G401 (cell line): ENCODE data around the gene FOXO6. TPM values are rescaled to one million over a fixed set of nuclear protein-coding genes. Genes with fewer than 3 reads are reported as not detected.

Source experiments
- DNase-seq: peaks from one replicate; pipeline ENCODE4 v3.0.0-alpha.2; 2015; ENCODE audit warnings: low spot score
- in situ Hi-C: cut with HindIII; loops from 2 replicates; pipeline ENCODE4 v1.10.0; 2016; ENCODE audit warnings: low sequenced_read_pairs, mixed read lengths
- total RNA-seq: library from RNA; depleted of rRNA; stranded (reverse); fragments of >200 nt; shearing (Covaris generic); gene quantifications from 2 replicates; pipeline ENCODE4 v1.2.3, GENCODE V29; 2014

Gene FOXO6
- total RNA-seq, 1 experiment from 2014 or later = 0.51 TPM

DNA sequence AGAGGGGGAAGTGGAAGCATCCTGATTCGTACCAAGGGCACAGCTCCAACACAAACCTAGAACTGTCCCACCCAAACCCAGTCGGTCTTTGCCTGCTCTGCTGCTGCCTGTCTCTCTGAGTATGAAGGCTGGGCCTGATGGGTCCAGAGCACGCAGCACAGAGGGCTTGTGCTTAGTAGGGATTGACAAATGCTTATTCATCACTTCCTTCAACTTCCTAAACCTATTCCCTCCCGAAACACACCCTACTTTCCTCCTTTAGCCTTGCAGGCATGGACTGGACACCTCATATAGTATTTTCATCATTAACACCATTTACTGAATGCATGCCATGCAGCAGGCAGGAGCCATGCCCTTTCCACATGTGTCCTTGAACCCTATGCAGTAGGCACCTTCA lies 31.3 kb downstream of the FOXO6 start:
- in situ Hi-C loops = no loop called here
- DNase-seq = no peak

DNA sequence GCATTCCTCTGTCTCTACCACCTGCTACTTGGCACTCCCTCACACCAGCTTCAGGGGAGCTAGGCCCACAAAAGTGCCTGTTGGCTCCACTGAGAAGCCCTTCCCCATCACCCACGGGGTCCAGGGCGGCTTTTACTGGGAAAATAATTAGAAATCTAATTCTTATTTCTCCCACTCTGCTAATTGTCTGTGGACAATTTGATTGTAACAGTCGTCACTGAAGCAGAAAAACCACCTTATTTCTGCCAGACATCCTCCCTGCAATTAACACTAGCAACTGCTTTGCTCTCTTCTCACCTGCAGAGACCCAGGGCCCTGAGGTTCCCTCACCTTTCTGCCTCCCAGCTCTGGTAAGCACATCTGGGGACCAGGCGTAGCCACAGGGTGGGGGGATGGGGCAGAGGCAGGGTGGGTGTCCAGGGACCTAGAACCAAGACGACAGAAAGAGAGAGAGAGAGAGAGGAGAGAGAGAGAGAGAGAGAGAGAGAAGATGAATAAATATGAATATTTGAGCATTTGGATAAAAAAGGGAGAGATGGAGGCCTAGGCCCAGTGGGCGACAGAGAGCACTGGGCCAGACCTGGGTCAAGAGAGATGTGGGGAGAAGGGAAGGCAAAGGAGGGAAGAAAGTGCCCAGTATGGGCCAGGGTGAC lies 32.6 kb downstream of the FOXO6 start:
- in situ Hi-C loops = no loop called here
- DNase-seq = no peak

DNA sequence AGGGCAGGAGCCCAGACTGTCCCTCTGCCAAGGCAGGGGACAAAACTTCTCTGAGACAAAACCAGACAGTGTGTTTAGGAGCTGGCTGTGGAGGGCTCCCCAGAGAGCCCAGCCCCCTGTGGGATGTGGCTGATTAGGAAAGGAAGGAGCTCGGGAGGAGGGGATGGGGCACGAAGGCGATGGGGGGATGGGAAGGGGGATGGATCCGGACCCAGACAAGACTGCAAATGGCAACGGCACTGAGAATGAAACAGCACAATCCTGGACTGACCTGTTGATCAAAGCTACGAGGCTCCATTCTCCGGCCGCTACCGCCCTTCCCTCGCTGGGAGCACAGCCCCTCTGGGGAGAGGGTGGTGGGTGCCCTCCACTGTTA lies 33.1 kb downstream of the FOXO6 start:
- in situ Hi-C loops = no loop called here
- no peak for DNase-seq

DNA sequence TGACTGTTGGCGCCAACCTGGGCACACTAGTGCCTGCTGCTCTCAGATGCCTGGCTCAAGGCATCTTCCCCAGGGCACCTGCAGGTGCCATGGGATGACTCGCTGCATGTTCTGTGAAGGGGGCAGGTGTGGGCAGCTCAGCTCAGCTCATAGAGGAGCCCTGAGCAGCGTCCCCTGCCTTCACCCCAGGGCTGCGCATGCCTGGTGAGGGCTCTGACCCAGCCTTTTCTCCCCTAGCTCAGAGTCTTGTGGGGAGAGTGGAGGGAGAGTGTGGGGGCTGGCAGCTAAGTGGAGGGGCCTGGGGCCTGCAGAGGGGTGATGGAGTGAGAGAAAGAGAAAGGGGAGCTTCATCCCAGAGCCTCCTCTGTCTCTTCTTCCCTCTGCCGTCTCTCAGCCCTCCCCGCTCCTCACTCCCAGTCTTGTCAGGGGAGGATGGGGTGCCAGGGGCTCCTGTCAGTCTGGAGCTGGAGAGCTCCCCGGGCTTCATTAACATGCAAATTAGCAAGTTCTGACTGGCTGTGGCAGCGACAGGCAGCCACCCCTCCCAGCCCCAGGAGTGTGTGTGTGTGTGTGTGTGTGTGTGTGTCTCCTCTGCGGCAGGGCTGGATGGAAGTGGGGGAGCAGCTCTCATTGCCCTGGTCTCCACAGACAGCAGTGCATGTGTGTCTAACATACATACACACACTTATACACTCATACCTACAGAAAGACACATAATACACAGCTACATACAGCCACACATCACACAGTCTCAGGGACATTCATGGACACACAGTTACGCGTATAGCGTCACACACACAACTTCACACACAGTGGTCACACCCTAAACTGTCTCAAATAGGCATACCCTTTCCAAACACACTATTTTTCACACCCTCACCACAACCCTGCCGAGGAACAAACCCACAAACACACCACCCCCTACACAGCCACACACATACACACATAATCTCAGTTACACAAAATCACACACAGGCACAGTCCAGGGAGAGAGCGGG lies 34.0 kb downstream of the FOXO6 start:
- in situ Hi-C loops = no loop called here
- peak; percentile 40 for DNase-seq

DNA sequence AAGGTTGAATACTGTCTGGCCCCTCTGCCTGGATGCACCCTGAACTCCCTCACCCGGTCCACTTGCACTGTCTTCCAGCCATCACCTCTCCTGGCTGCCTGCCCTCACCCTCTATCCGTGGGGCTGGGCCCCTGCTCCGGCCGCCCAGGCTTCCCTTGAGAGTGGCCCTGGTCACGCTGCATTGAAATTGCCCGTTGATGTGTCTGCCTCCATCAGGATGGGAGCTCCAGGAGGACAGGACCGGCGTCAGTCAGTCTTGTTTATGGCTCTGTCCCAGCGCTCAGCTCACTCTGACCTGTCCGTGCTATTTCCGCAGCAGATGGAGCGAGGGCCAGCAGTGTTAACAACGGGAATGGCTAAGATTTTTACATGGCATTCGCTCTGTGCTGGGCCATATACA lies 34.9 kb downstream of the FOXO6 start:
- in situ Hi-C loops = no loop called here
- DNase-seq = peak; percentile 67

DNA sequence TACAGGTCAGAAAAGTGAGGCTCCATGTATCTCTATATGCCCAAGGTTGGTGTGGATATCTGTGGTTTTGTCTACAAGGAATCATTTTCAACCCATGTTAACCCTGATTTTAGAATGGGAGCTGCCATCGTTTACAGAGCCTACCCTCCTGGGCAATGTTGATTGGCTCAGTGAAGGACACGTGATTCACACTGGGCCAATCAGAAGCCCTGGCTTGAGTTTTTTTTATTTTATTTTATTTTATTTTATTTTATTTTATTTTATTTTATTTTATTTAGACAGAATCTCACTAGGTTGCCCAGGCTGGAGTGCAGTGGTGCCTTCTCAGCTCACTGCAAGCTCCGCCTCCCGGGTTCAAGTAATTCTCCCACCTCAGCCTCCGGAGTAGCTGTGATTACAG lies 35.8 kb downstream of the FOXO6 start:
- in situ Hi-C loops = no loop called here

DNA sequence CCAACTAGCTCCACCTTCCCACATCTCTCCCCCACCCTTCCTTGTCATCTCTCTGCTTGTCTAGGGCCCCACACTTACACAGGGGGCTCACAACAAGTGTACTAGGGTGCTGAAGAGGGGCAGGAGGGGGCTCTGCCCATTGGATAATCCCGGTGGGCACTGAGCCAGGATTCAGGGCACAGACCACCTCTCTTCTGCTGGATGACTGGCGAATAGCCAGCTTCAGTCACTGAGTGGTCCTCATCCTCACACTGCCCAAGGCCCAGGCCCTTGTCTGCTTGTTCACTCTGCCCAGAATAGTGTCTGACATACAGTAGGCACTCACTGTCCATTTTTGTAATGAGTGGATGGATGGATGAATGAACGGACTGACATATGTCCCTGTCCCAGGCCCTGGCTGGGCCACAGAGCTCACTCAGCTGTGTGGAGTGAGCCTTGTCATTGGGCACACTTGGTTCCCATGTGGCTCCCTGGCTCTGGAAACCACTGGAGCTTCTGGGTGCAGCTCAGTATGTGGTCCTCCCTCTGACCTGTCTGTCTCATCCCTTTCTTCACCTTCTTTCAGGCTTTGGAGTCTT lies 36.6 kb downstream of the FOXO6 start:
- in situ Hi-C loops = no loop called here
- DNase-seq = no peak

More for the DNA sequence above, 35.8 kb downstream of the FOXO6 start:
- DNase-seq = no peak

DNA sequence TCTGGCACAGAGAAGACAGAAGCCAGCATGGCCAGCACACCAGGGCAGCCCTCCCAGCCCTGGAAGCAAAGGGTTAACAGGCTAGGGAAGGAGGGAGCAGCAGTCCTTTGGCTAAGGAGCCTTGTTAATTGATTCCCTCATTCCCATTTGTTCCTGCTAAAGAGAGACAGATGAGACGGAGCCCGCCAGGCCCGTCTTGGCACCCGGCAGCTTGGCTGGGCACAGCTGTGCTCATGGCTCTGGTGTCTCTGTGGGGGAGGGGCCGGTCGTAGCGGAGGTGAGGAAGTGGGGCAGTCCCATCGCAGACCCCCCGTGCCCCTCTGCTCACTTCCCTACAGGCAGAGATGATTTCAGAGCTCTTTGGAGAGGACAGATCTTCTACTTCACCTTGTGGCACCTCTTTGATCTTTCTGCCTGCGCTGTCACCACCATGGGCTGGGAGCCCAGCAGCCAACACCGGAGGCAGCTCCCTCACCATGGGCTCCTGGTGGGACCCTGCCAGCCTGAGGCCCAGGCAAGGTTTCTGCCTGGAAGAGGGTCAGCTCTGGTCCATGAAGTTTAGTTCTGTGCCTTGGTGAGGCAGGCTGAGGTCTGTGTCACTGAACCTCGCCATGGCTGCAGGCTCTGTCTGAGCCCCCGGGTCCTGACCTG lies 38.0 kb downstream of the FOXO6 start:
- in situ Hi-C loops = no loop called here
- no peak for DNase-seq

DNA sequence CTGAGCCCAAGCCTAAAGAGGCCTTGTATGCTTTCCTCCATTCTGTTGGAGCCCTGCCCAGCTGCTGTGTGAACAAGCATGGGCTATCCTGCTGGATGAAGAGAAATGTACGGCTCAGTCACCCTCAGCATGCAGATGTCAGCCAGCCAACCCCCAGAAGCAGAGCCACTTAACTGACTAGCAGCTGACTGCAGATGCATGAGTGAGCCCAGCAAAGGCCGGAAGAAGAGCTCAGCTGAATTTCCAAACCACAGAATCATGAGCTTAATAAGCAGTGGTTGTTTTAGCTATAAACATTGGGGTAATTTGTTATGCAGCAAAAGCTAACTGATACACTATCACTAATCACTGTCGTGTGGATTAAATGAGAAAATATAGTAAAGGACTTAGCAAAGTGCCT lies 39.0 kb downstream of the FOXO6 start:
- in situ Hi-C loops = no loop called here
- no peak for DNase-seq

DNA sequence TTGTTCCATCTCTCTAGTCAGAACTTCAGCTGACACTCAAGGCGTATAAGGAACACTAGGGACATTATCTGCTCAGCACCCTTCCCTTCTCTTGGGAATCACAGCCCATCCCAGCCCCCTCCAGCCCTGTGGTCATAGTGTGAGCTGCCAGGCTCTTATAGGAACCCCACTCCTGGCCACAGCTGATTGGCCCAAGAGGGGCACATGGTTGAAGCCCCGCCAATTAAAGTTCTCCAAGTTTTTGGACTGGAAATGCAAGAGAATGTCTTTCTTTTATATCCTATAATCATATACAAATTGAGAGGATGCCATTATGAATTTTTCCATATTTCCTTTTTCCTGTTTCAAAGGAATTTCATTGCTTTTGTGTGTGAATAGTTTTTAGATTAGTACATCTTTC lies 40.7 kb downstream of the FOXO6 start:
- in situ Hi-C loops = no loop called here
- no peak for DNase-seq

DNA sequence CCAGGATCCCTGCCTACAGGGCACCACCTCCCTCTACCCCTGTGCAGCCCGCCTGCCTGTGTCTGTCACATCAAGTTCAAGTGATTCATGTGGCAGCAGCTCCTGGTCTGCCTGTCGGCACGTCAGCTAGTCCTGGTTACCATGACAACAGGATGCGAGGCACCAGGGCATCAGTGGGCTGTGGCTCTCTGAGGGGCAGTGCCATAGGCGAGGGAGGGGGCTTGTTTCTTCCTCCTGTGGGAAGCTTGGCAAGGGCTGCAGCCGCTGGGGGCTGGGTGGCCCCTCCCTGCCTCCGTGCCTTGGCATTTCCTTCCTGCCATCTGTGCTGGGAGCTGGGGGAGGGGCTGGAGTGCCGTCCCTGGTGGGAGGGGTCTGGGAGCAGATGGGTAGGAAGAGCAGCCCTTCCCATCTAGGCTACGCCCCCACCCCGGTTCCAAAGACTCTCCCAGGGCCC lies 43.1 kb downstream of the FOXO6 start:
- in situ Hi-C loops = no loop called here
- DNase-seq = peak; percentile 72

DNA sequence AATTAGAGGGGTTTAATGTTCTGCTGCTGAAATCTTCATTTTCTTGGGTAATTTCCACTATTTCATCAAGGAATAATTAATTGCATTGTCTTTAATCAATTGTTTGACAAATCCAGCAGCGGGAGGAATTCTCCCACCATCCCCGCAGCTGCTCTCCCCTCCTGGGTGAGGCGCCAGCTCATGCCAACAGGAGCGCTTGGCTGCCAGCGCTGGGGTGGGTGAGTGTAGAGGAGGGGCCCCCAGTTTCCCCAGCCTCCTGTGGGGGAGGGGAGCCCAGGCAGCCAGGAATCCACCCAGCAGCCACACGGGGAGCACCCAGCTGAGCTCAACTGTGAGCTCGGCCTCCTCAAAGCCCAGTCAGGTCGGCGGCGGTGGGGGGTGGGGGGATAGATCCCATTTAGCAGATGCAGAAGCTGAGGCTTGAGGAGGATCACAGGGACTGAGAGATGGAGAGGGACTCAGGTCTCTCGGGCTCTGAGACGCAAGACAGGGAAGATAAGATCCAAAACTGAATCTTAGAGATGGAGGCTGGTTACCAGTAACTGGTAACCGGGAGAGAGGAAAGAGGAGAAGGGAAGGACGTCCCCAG lies 46.5 kb downstream of the FOXO6 start:
- in situ Hi-C loops = no loop called here
- DNase-seq = no peak

DNA sequence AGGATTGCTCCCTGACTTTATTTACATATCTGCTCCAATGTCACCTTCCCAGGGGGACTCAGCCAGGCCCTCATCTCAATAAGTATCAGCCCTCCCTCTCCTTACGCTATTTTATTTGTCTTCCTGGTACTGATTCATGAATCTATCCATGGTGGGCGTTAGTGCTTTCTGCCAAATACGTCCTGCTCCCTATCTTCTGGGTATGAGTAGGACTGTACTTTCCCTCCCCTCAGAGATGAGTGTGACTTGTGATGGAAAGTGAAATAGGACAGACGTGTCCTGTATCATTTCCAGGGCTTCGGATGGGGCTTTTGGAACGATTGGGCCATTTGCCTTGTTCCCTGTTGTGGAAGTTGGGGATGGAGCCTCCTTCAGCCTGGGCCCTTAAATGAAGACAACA lies 47.5 kb downstream of the FOXO6 start:
- DNase-seq = no peak
- in situ Hi-C loops = no loop called here

DNA sequence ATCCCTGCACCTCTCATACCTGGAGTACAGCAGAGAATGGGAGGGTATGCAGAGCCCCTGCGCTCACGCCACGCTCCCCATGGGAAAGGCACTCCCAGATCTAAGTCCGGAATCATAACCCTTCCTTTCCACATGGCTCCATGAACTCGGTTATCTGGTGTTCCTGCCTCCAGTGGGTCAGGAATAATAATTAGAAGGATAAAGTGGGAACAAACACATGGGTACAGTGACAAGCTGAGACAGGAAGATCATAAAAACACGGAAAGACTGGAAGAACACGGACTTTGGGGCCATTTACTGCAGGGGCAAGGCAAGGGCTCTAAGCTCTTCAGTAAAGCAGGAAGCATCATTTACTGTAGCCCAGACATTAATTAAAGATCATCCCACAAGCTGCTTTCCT lies 48.6 kb downstream of the FOXO6 start:
- no peak for DNase-seq
- in situ Hi-C loops = no loop called here

DNA sequence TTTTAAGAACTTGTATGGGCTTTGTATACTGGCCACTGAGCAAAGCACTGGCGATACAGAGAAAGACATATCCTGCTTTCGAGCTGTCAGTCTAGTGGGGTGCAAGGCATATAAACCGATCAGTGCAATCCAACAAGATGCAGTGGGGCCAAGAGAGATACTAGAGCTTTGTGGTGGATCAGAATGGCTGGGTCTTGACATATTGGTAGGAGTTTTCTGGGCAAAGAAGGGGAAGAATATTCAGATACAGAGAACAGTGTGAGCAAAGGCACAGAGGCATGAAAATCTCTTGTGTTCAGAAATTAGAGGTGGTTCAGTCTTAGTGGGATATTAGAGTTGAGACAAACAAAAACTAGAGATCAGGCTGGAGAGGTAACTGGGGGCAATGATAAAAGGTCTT lies 49.2 kb downstream of the FOXO6 start:
- in situ Hi-C loops = no loop called here
- no peak for DNase-seq

DNA sequence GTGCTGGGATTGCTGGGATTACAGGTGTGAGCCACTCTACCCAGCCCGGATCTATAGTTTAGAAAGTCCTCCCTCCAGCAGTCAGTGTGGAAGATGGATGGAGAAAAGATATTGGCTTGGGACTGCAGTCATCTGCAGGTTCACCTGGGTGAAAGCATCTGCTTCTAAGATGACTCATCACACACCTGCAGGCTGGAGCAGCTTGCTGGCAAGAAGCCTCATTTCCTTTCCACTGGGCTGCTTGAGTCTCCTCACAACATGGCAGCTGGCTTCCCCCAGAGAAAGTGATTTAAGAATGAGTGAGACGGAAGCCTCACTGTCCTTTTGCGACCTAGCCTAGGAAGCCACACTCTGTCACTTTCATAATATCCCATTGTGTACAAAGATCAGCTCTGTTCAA lies 50.0 kb downstream of the FOXO6 start:
- no peak for DNase-seq
- in situ Hi-C loops = no loop called here

DNA sequence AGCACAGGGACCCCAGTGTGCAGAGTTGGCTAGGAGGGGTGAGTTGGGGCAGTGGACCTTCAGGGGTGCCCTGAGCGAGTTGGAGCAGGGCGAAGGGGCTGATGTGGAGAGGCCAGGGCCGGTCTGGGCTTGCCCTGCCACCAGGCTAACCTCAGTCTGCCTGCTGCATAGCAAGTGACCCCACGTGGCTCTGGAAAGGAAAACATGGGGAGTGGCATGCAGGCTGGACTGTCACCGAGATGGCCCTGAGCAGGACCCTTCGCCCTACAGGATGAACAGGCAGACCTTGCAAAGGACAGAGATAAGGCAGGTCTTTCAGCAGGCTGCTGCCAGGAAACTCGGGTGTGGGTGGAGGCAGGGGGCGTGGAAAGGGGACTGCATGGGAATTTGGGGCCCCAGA lies 51.5 kb downstream of the FOXO6 start:
- in situ Hi-C loops = no loop called here

DNA sequence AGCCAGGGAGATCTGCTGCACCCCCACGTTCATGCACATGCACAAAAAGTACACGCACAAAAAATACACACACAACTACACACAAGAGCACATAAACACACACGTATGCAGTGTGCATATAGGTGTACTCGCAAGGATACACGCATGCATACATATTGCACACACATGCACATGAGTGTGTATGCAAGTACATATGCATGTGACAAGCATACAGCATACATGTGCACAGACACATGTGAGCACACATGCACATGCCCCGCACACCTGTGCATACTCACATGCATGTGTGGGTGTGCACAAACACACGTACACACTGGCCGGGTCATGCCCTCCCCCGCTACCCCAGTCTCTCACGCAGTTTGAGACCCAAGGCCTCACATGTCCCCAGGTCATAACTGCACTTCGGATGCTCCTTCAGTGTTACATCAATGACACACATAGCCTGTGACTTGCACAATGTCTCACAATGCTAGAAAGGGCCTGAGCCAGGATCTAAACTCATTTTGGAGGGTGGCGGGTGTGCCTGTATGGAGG lies 52.6 kb downstream of the FOXO6 start:
- in situ Hi-C loops = no loop called here
- DNase-seq = no peak

More for the DNA sequence above, 51.5 kb downstream of the FOXO6 start:
- DNase-seq = no peak

DNA sequence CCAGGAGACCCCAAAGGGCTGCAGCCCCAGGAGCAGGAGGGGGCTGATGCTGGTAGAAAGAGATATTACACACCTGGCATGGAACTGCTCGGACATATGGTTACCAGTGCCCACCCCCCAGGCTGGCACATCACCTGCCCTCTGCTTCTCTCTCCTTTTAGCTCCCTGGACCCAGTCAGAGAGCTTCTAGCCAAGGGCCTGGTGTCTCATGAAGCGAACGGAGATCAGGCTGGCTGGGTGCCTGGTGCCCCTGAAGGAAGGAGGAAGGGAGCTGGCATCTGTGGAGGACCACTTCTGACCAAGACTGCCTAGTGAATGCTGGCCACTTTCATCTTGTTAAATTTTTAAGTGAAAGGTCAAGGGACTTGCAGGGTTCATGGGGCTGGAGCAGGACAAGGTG lies 53.1 kb downstream of the FOXO6 start:
- in situ Hi-C loops = no loop called here
- DNase-seq = peak; percentile 42
